HEK293T (cell line): ENCODE data around the gene LMTK3.
"Not testable (repeated sequence)": the region's sequence is repeated elsewhere in the genome, so short reads cannot be mapped to it uniquely, and the experiment has no call there.

Experiments
- ARNT ChIP-seq: fragments of 450-650 bp; IDR thresholded peaks from 2 replicates; pipeline ENCODE4 v1.6.1; 2017; ENCODE audit warnings: mild to moderate bottlenecking
- CTBP1 ChIP-seq: fragments of 450-650 bp; IDR thresholded peaks from 2 replicates; pipeline ENCODE4 v1.6.1; 2016; ENCODE audit warnings: borderline replicate concordance
- FOXA1 ChIP-seq: fragments of 450-650 bp; IDR thresholded peaks from 2 replicates; pipeline ENCODE4 v1.6.1; 2016; ENCODE audit warnings: mild to moderate bottlenecking
- FOXK2 ChIP-seq: fragments of 450-650 bp; IDR thresholded peaks from 2 replicates; pipeline ENCODE4 v1.6.1; 2016; ENCODE audit warnings: mild to moderate bottlenecking
- FOXM1 ChIP-seq: fragments of 450-650 bp; IDR thresholded peaks from 2 replicates; pipeline ENCODE4 v1.6.1; 2017; ENCODE audit warnings: mild to moderate bottlenecking, borderline replicate concordance
- L3MBTL2 ChIP-seq: fragments of 450-650 bp; conservative IDR thresholded peaks from 2 replicates; pipeline ENCODE4 v1.6.1; 2016; ENCODE audit warnings: mild to moderate bottlenecking
- ZNF384 ChIP-seq: fragments of 450-650 bp; IDR thresholded peaks from 2 replicates; pipeline ENCODE4 v1.6.1; 2016
- TF ChIP-seq, protein P1 (sequence below): fragments of 450-650 bp; IDR thresholded peaks from 2 replicates; pipeline ENCODE4 v1.6.1; 2016

DNA sequence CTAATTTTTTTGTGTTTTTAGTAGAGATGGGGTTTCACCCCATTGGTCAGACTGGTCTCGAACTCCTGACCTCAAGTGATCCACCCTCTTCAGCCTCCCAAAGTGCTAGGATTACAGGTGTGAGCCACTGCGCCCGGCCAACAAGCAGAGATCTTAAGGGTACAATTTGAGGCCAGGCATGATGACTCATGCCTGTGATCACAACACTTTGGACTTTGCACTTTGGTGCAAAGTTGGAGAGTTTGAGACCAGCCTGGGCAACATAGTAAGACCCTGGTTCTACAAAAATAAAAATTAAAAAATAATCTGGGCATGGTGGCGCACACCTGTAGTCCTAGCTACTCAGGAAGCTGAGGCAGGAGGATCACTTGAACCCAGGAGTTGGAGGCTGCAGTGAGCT lies 7.8 kb upstream of the LMTK3 start:
- TF ChIP-seq ZNF384, FOXK2, CTBP1, FOXA1, ARNT, L3MBTL2, FOXM1: not testable (repeated sequence)
- TF ChIP-seq, protein P1, sequence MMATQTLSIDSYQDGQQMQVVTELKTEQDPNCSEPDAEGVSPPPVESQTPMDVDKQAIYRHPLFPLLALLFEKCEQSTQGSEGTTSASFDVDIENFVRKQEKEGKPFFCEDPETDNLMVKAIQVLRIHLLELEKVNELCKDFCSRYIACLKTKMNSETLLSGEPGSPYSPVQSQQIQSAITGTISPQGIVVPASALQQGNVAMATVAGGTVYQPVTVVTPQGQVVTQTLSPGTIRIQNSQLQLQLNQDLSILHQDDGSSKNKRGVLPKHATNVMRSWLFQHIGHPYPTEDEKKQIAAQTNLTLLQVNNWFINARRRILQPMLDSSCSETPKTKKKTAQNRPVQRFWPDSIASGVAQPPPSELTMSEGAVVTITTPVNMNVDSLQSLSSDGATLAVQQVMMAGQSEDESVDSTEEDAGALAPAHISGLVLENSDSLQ: not testable (repeated sequence)
